CD4-positive, alpha-beta memory T cell (primary cell): ENCODE results near the gene RGS4. TPM values are rescaled to one million over a fixed set of nuclear protein-coding genes. Genes with fewer than 3 reads are reported as not detected.

ENCODE experiments used
- CTCF ChIA-PET: fragments of 350-600 bp; sonication (Branson Sonifier 250); formaldehyde crosslinking; loops from one replicate; lab custom pipeline; 2021; ENCODE audit warnings: inconsistent platforms; ENCODE audit not compliant: partially characterized antibody; lab: Charles Lee
- POLR2A ChIA-PET: fragments of 350-600 bp; sonication (Branson Sonifier 250); formaldehyde crosslinking; loops from one replicate; lab custom pipeline; 2021; ENCODE audit not compliant: partially characterized antibody; lab: Charles Lee
- DNase-seq, 5 donors: peaks; one replicate each; pipeline versions ENCODE4 v3.0.0 to v3.0.0-alpha.2; 2020 to 2022; ENCODE audit warnings: mixed read lengths in 1 of 5
- H3K27ac ChIP-seq: one replicate; pipeline ENCODE4 v1.7.0; 2013; ENCODE audit warnings: low read depth, low read length
- H3K27me3 ChIP-seq: 2 replicates; pipeline ENCODE4 v1.7.0; 2013; ENCODE audit warnings: mild to moderate bottlenecking, low read length, moderate library complexity; ENCODE audit not compliant: insufficient read depth
- H3K36me3 ChIP-seq: 2 replicates; pipeline ENCODE4 v1.7.0; 2013; ENCODE audit warnings: mild to moderate bottlenecking, low read length, moderate library complexity; ENCODE audit not compliant: insufficient read depth
- H3K4me1 ChIP-seq: 2 replicates; pipeline ENCODE4 v1.7.0; 2013; ENCODE audit warnings: mild to moderate bottlenecking, low read length, moderate library complexity; ENCODE audit not compliant: insufficient read depth
- H3K4me3 ChIP-seq, 2 donors: one replicate each; pipeline ENCODE4 v1.7.0; 2013; ENCODE audit warnings: low read length in 2 of 2, mild to moderate bottlenecking in 1 of 2
- H3K9me3 ChIP-seq, 2 donors: one replicate each; pipeline ENCODE4 v1.7.0; 2013; ENCODE audit warnings: low read length in 2 of 2, control low read depth in 1 of 2; ENCODE audit not compliant: control insufficient read depth in 1 of 2
- H3K27ac Mint-ChIP-seq, 7 donors: one replicate each; pipeline ENCODE4 v1.8.0; 2020 to 2021; ENCODE audit warnings: mixed read lengths in 7 of 7, mild to moderate bottlenecking in 6 of 7, inconsistent platforms in 3 of 7, moderate library complexity in 3 of 7
- H3K27me3 Mint-ChIP-seq, 2 donors: one replicate each; pipeline ENCODE4 v1.8.0; 2020 to 2021; ENCODE audit warnings: mixed read lengths in 2 of 2
- H3K36me3 Mint-ChIP-seq, 2 donors: one replicate each; pipeline ENCODE4 v1.8.0; 2020 to 2021; ENCODE audit warnings: mixed read lengths in 2 of 2, inconsistent platforms in 1 of 2, mild to moderate bottlenecking in 1 of 2
- H3K4me1 Mint-ChIP-seq, 4 donors: one replicate each; pipeline ENCODE4 v1.8.0; 2020 to 2021; ENCODE audit warnings: mixed read lengths in 4 of 4, mild to moderate bottlenecking in 1 of 4
- H3K4me3 Mint-ChIP-seq, 8 donors: one replicate each; pipeline ENCODE4 v1.8.0; 2020 to 2021; ENCODE audit warnings: mixed read lengths in 8 of 8, mild to moderate bottlenecking in 7 of 8, moderate library complexity in 6 of 8, inconsistent platforms in 3 of 8
- H3K9me3 Mint-ChIP-seq, 8 donors: one replicate each; pipeline ENCODE4 v1.8.0; 2020 to 2021; ENCODE audit warnings: mixed read lengths in 8 of 8, mild to moderate bottlenecking in 5 of 8, inconsistent platforms in 3 of 8, moderate library complexity in 1 of 8
- intact Hi-C: fragments of 100-400 bp; cut with micrococcal nuclease; formaldehyde crosslinking; loops from one replicate; pipeline ENCODE4 v1.15.1; 2023
- polyA plus RNA-seq, 2 donors: library from polyadenylated mRNA; unstranded; fragments of 300-500 nt; fragmentation: Illumina TruSeq; gene quantifications; one replicate each; pipeline ENCODE4 v1.2.3, GENCODE V29; 2021
- total RNA-seq, 2 experiments: library from RNA; stranded (reverse); gene quantifications; one replicate each; pipeline ENCODE4 v1.2.3, GENCODE V29; 2021

RGS4 gene
- total and polyA plus RNA-seq, 4 experiments from 2014 or later = not detected

DNA sequence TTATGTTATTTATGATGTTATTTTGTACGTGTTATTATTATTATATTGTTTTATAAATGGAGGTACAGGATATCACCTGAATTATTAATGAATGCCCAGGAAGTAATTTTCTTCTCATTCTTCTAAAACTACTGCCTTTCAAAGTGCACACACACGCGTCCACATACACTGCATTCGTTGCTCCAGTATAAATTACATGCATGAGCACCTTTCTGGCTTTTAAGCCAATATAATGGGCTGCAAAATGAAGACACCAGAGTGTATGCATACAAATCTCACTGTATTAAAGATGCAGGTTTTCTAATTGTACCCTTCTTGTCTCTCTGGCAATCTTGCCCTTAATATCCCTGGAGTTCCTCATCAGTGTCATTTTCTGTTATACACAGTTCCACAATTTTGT, 6.9 kb downstream of the RGS4 start:
- Mint-ChIP-seq H3K27ac (no peak overlapping the region), H3K27me3 (peaks cover 6 to 15% of the 10 kb centered on the region in 2 donors), H3K9me3 (peaks cover 0 to 6% (median 0%) of the 10 kb centered on the region in 8 donors), H3K4me3 (no peak overlapping the region), H3K36me3 (no peaks in the 10 kb centered on the region), H3K4me1 (no peaks in the 10 kb centered on the region)
- no peak overlapping the region for H3K27ac ChIP-seq
- H3K36me3 ChIP-seq = no peaks in the 10 kb centered on the region
- H3K4me1 ChIP-seq = no peaks in the 10 kb centered on the region
- intact Hi-C loops = no loop called here
- no peak for DNase-seq
- CTCF ChIA-PET = no interaction called here
- POLR2A ChIA-PET = no interaction called here
- H3K9me3 ChIP-seq = no peaks in the 10 kb centered on the region
- H3K27me3 ChIP-seq = no peaks in the 10 kb centered on the region
- H3K4me3 ChIP-seq = no peak overlapping the region

DNA sequence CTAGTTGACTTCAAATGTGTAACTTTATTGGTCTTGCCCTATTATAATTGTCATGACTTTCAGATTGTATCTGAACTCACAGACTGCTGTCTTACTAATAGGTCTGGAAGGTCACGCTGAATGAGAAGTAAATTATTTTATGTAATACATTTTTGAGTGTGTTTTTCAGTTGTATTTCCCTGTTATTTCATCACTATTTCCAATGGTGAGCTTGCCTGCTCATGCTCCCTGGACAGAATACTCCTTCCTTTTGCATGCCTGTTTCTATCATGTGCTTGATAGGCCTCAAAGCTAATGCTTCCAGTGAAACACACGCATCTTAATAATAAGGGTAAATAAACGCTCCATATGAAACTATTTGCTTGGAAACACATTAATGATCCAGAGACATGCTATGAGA, 7.3 kb downstream of the RGS4 start:
- Histone ChIP-seq H3K4me3 (no peak overlapping the region), H3K27me3 (no peaks in the 10 kb centered on the region), H3K36me3 (no peaks in the 10 kb centered on the region), H3K9me3 (no peaks in the 10 kb centered on the region), H3K27ac (no peak overlapping the region), H3K4me1 (no peaks in the 10 kb centered on the region)
- H3K4me1 Mint-ChIP-seq = no peaks in the 10 kb centered on the region
- H3K27ac Mint-ChIP-seq = no peak overlapping the region
- DNase-seq = no peak
- ChIA-PET POLR2A (no interaction called here), CTCF (no interaction called here)
- H3K4me3 Mint-ChIP-seq = no peak overlapping the region
- intact Hi-C loops = no loop called here
- no peaks in the 10 kb centered on the region for H3K36me3 Mint-ChIP-seq
- H3K9me3 Mint-ChIP-seq = peaks cover 0 to 6% (median 0%) of the 10 kb centered on the region in 8 donors
- H3K27me3 Mint-ChIP-seq = peaks cover 6 to 16% of the 10 kb centered on the region in 2 donors

DNA sequence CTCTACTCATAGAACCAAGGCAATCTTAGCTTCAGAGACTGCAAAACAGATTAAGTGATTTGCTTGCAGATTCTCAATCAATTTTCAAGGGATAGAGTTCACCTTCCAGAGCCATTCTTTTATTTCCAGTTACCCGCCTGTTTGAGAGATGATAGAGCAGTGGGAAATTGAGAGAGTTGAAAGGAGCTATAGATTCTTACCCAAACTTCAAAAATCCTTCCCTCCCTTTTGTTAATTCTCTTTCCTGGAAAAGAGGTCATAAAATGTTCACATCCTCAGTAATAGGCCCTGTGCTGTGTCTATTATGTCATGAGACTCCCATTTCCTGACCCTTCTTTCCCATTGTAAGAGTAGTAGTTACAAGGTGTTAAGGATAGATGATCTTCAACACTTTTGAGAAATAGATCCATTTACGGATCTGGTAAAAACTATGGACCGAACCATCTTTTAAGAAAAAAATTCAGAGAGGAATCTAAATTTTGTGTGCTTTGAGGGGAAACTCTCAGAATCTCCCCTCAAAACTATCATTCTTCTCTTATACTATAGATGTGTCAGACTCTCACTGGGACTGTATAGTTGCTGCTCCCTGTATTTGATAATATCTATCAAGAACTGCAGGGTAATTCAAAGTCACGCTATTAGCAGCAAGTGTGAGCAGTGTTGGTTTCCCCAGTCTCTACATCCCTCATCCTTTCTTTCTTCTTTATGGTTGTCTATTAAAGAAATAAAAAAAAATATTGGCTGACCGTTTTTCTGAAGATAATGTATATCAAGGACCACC, 8.0 kb downstream of the RGS4 start:
- H3K27ac Mint-ChIP-seq = no peak overlapping the region
- POLR2A ChIA-PET = no interaction called here
- Histone ChIP-seq H3K4me1 (no peaks in the 10 kb centered on the region), H3K36me3 (no peaks in the 10 kb centered on the region), H3K27ac (no peak overlapping the region), H3K27me3 (no peaks in the 10 kb centered on the region), H3K9me3 (no peaks in the 10 kb centered on the region), H3K4me3 (no peak overlapping the region)
- H3K36me3 Mint-ChIP-seq = no peaks in the 10 kb centered on the region
- no peak overlapping the region for H3K4me3 Mint-ChIP-seq
- intact Hi-C loops = no loop called here
- DNase-seq = no peak
- H3K27me3 Mint-ChIP-seq = peaks cover 4 to 16% of the 10 kb centered on the region in 2 donors
- CTCF ChIA-PET = no interaction called here
- peaks cover 0 to 6% (median 0%) of the 10 kb centered on the region in 8 donors for H3K9me3 Mint-ChIP-seq
- no peaks in the 10 kb centered on the region for H3K4me1 Mint-ChIP-seq

DNA sequence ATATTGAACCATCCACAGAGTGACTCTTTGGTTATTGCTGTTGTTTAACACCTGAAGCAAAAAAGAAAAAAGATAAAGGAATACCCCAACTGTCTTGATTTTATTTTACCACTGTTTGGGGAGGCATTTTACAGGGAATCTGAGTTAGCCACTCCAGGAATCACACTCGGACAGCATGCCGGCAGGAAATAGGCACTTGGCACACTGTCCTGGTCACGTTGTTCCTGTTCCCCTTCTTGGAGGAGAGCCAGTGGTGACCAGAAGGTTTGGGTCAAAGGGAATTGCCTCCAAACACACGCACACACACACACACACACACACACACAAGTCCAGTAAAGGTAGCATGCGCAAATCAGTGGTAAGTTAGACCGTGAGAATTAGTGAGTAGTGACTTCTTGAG, 13.8 kb downstream of the RGS4 start:
- Mint-ChIP-seq H3K4me1 (no peaks in the 10 kb centered on the region), H3K9me3 (peaks cover 0 to 4% (median 0%) of the 10 kb centered on the region in 8 donors), H3K4me3 (no peak overlapping the region), H3K36me3 (no peaks in the 10 kb centered on the region), H3K27ac (no peak overlapping the region), H3K27me3 (peaks cover 0 to 3% of the 10 kb centered on the region in 2 donors)
- H3K27me3 ChIP-seq = no peaks in the 10 kb centered on the region
- H3K4me1 ChIP-seq = no peaks in the 10 kb centered on the region
- ChIA-PET POLR2A (no interaction called here), CTCF (no interaction called here)
- intact Hi-C loops = no loop called here
- DNase-seq = no peak
- no peaks in the 10 kb centered on the region for H3K36me3 ChIP-seq
- no peak overlapping the region for H3K27ac ChIP-seq
- H3K4me3 ChIP-seq = no peak overlapping the region
- H3K9me3 ChIP-seq = no peaks in the 10 kb centered on the region

DNA sequence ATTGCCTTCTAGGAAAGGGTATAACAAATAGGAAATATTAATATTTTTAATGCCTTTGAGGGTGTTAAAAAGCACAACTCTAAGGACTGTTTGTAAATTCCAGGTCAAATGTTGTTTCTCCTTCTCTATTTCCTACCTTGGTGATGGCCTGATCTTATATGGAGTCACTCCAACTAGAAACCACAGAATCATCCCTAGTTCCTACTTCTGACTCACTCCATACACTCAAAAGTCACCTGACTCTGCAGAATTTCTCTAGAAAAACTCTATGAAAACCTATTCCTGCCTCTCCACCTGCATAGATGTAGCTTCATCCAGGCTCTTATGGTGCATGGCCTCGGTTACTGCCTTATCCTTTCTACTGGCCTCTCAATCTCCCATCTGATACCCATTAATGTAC, 14.5 kb downstream of the RGS4 start:
- POLR2A ChIA-PET = no interaction called here
- Mint-ChIP-seq H3K27ac (no peak overlapping the region), H3K27me3 (peaks cover 0 to 3% of the 10 kb centered on the region in 2 donors), H3K36me3 (no peaks in the 10 kb centered on the region), H3K4me3 (no peak overlapping the region), H3K4me1 (no peaks in the 10 kb centered on the region), H3K9me3 (peaks cover 0 to 3% (median 0%) of the 10 kb centered on the region in 8 donors)
- no peaks in the 10 kb centered on the region for H3K9me3 ChIP-seq
- CTCF ChIA-PET = no interaction called here
- DNase-seq = no peak
- no peaks in the 10 kb centered on the region for H3K27me3 ChIP-seq
- intact Hi-C loops = no loop called here
- no peak overlapping the region for H3K4me3 ChIP-seq
- no peaks in the 10 kb centered on the region for H3K4me1 ChIP-seq
- H3K36me3 ChIP-seq = no peaks in the 10 kb centered on the region
- no peak overlapping the region for H3K27ac ChIP-seq

DNA sequence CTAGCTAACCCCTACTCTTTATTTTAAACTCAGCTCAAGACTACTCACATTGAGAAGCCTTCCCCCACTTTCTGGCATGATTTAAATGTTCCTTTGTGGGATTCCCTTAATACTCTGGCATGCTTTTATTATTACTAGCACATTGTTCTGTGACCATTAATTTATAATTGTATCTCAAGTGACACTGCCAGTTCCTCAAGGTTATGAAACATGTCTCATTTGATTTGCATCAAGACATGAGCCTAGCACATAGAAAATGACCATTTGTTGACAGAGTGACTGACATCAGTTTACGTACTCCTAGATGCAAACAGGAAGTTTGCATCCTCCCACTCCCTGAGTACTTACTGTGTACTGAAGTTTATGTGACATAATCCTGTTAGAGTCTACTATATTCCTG, 15.2 kb downstream of the RGS4 start:
- H3K27me3 Mint-ChIP-seq = peaks cover 0 to 3% of the 10 kb centered on the region in 2 donors
- no peaks in the 10 kb centered on the region for H3K36me3 Mint-ChIP-seq
- H3K9me3 Mint-ChIP-seq = peaks cover 0 to 3% (median 0%) of the 10 kb centered on the region in 8 donors
- Histone ChIP-seq H3K4me1 (no peaks in the 10 kb centered on the region), H3K9me3 (no peaks in the 10 kb centered on the region), H3K36me3 (no peaks in the 10 kb centered on the region), H3K4me3 (no peak overlapping the region), H3K27ac (no peak overlapping the region), H3K27me3 (no peaks in the 10 kb centered on the region)
- intact Hi-C loops = no loop called here
- no peak overlapping the region for H3K4me3 Mint-ChIP-seq
- no peaks in the 10 kb centered on the region for H3K4me1 Mint-ChIP-seq
- H3K27ac Mint-ChIP-seq = no peak overlapping the region
- DNase-seq = no peak
- POLR2A ChIA-PET = no interaction called here
- CTCF ChIA-PET = no interaction called here

DNA sequence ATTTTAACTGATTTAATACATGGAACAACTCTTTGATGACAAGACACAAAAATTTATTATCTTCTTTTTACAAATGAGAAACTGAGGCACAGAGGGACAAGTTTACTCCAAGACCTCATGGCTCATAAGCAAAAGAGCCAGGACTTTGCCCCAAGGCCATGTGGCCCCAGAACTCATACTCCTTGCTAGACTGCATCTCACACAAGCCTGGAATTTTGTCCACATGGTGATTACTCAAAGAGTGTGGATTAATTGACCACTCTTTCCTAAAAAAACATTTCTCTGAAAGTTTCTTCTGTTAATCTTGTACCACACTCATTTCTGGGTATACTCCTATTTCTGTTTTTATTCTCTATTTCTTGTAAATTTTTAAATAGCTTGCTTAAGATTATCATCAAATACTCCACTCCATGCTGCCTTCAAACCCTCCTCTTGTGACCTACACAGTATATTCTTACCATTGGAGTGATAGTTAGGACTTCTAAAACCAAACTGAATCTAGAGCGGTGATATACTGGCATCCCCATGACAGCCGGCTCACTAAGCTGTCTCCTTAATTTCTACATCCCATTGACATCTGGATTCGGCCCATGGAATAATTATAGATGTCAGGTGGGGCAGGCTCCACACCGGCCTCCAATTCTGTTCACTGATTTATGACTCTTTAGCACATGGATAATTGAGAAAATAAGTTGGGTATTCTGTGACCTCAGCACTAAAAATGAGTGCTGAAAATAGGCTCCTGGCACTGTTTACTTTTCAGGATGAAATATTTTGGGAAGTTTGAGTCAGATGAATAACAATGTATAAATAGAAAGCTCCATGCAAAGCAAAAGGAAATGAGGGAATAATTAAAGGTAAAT, 16.1 kb downstream of the RGS4 start:
- H3K4me1 ChIP-seq = no peaks in the 10 kb centered on the region
- ChIA-PET POLR2A (no interaction called here), CTCF (no interaction called here)
- intact Hi-C loops = no loop called here
- H3K27me3 Mint-ChIP-seq = peaks cover 0 to 3% of the 10 kb centered on the region in 2 donors
- H3K36me3 ChIP-seq = no peaks in the 10 kb centered on the region
- H3K9me3 Mint-ChIP-seq = peaks cover 0 to 3% (median 0%) of the 10 kb centered on the region in 8 donors
- no peak overlapping the region for H3K4me3 Mint-ChIP-seq
- H3K9me3 ChIP-seq = no peaks in the 10 kb centered on the region
- no peaks in the 10 kb centered on the region for H3K27me3 ChIP-seq
- no peak overlapping the region for H3K27ac ChIP-seq
- H3K4me1 Mint-ChIP-seq = no peaks in the 10 kb centered on the region
- H3K27ac Mint-ChIP-seq = no peak overlapping the region
- no peaks in the 10 kb centered on the region for H3K36me3 Mint-ChIP-seq
- H3K4me3 ChIP-seq = no peak overlapping the region
- DNase-seq = no peak
